WTC11 (cell line): ENCODE results near the gene BGN. TPM values are rescaled to one million over a fixed set of nuclear protein-coding genes. Genes with fewer than 3 reads are reported as not detected.

Source experiments
- ATAC-seq: fragments of 200-7000 bp; cut with Tn5 transposase; 2 replicates; pipeline ENCODE4 v1.10.0; 2021; ENCODE audit warnings: mild to moderate bottlenecking, moderate library complexity
- CTCF ChIA-PET: fragments of 300-600 bp; sonication (Branson Sonifier 250); formaldehyde crosslinking; loops from one replicate; lab custom pipeline; 2021; ENCODE audit warnings: antibody characterized with exemption; lab: Charles Lee
- POLR2A ChIA-PET: fragments of 350-600 bp; sonication (Branson Sonifier 250); formaldehyde crosslinking; loops from one replicate; lab custom pipeline; 2021; ENCODE audit warnings: antibody characterized with exemption; lab: Charles Lee
- DNase-seq: peaks from one replicate; pipeline ENCODE4 v3.0.0; 2021; ENCODE audit warnings: low spot score
- H3K27ac Mint-ChIP-seq: 2 replicates; pipeline ENCODE4 v1.8.0; 2021; ENCODE audit warnings: mixed read lengths
- H3K27me3 Mint-ChIP-seq: 2 replicates; pipeline ENCODE4 v1.8.0; 2021; ENCODE audit warnings: low read depth, mild to moderate bottlenecking, moderate library complexity, mixed read lengths
- H3K36me3 Mint-ChIP-seq: 2 replicates; pipeline ENCODE4 v1.8.0; 2021; ENCODE audit warnings: mixed read lengths
- H3K4me1 Mint-ChIP-seq: 2 replicates; pipeline ENCODE4 v1.8.0; 2022; ENCODE audit warnings: mixed read lengths
- H3K4me3 Mint-ChIP-seq: 2 replicates; pipeline ENCODE4 v1.8.0; 2021; ENCODE audit warnings: mild to moderate bottlenecking, moderate library complexity, mixed read lengths
- H3K9me3 Mint-ChIP-seq: 2 replicates; pipeline ENCODE4 v1.8.0; 2021; ENCODE audit warnings: mixed read lengths
- AFF4 ChIP-seq: sonication (generic); formaldehyde crosslinking; IDR thresholded peaks from 2 replicates; pipeline ENCODE4 v1.8.1; 2023; ENCODE audit warnings: mild to moderate bottlenecking, missing genetic modification reagents, borderline replicate concordance
- ATF1 ChIP-seq: sonication (generic); formaldehyde crosslinking; IDR thresholded peaks from 2 replicates; pipeline ENCODE4 v1.8.1; 2023; ENCODE audit warnings: mild to moderate bottlenecking, moderate library complexity, missing genetic modification reagents
- CDX4 ChIP-seq: fragments of 250-450 bp; sonication (Bioruptor Pico); IDR thresholded peaks from 2 replicates; pipeline ENCODE4 v1.9.0; 2021; ENCODE audit warnings: moderate library complexity, mild to moderate bottlenecking, inconsistent platforms, borderline replicate concordance
- ELF4 ChIP-seq: sonication (generic); formaldehyde crosslinking; IDR thresholded peaks from 2 replicates; pipeline ENCODE4 v1.8.1; 2022; ENCODE audit warnings: low read depth, mild to moderate bottlenecking, moderate library complexity, missing genetic modification reagents
- ESRRA ChIP-seq: sonication (generic); formaldehyde crosslinking; IDR thresholded peaks from 2 replicates; pipeline ENCODE4 v1.8.1; 2022; ENCODE audit warnings: mild to moderate bottlenecking, missing genetic modification reagents, borderline replicate concordance
- ETV6 ChIP-seq: sonication (generic); formaldehyde crosslinking; IDR thresholded peaks from 2 replicates; pipeline ENCODE4 v1.8.1; 2022; ENCODE audit warnings: mild to moderate bottlenecking, missing genetic modification reagents
- GABPB1 ChIP-seq: sonication (generic); formaldehyde crosslinking; IDR thresholded peaks from 2 replicates; pipeline ENCODE4 v1.8.1; 2023; ENCODE audit warnings: mild to moderate bottlenecking, missing genetic modification reagents
- GTF2I ChIP-seq: fragments of 250-450 bp; sonication (Bioruptor Pico); conservative IDR thresholded peaks from 2 replicates; pipeline ENCODE4 v1.4.0; 2021; ENCODE audit warnings: mild to moderate bottlenecking
- JUN ChIP-seq: sonication (generic); formaldehyde crosslinking; IDR thresholded peaks from 2 replicates; pipeline ENCODE4 v1.8.0; 2023; ENCODE audit warnings: mild to moderate bottlenecking, missing genetic modification reagents
- MYBL2 ChIP-seq: sonication (generic); formaldehyde crosslinking; IDR thresholded peaks from 2 replicates; pipeline ENCODE4 v1.8.1; 2023; ENCODE audit warnings: mild to moderate bottlenecking, moderate library complexity, missing genetic modification reagents
- TEAD1 ChIP-seq: sonication (generic); formaldehyde crosslinking; IDR thresholded peaks from 2 replicates; pipeline ENCODE4 v1.8.0; 2022; ENCODE audit warnings: mild to moderate bottlenecking, missing genetic modification reagents
- ZBTB21 ChIP-seq: sonication (generic); formaldehyde crosslinking; IDR thresholded peaks from 2 replicates; pipeline ENCODE4 v1.8.1; 2023; ENCODE audit warnings: mild to moderate bottlenecking, missing genetic modification reagents, borderline replicate concordance
- ZNF416 ChIP-seq: fragments of 250-450 bp; sonication (Bioruptor Pico); IDR thresholded peaks from 2 replicates; pipeline ENCODE4 v1.9.0; 2021; ENCODE audit warnings: mild to moderate bottlenecking, inconsistent platforms
- ZNF423 ChIP-seq: fragments of 250-450 bp; sonication (Bioruptor Pico); IDR thresholded peaks from 2 replicates; pipeline ENCODE4 v2.1.2; 2022; ENCODE audit warnings: mild to moderate bottlenecking, moderate library complexity
- ZNF671 ChIP-seq: fragments of 250-450 bp; sonication (Bioruptor Pico); IDR thresholded peaks from 2 replicates; pipeline ENCODE4 v1.8.0; 2021; ENCODE audit warnings: mild to moderate bottlenecking
- total RNA-seq: library from RNA; stranded (reverse); gene quantifications from 3 replicates; pipeline ENCODE4 v1.2.3, GENCODE V29; 2021
- TF ChIP-seq, protein P1 (sequence below): sonication (generic); formaldehyde crosslinking; IDR thresholded peaks from 2 replicates; pipeline ENCODE4 v1.8.1; 2023; ENCODE audit warnings: mild to moderate bottlenecking, missing genetic modification reagents
- TF ChIP-seq, protein P2 (sequence below): sonication (generic); formaldehyde crosslinking; IDR thresholded peaks from 2 replicates; pipeline ENCODE4 v1.8.0; 2022; ENCODE audit warnings: mild to moderate bottlenecking, missing genetic modification reagents

Gene BGN
- total RNA-seq, 1 experiment from 2014 or later: 1.8 TPM

DNA sequence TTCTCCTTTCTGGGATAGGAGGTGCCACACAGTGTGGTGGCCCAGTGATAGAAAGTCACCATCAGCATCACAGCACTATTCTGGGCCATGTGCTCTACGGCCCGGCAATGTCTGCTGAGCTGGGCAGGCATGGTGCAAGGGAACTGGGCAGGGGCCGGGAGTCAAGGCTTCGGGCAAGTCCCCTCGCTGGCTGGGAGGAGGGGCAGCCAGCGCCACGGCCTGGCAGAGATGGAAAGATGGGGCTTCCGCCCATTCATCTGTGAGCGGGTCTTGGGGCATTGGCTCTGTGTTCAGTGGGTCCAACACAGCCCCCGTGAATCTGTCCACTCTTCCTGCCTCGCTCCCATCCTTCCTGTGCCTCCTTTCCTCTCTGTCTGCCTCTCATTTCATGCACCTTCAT lies 15.6 kb downstream of the BGN start:
- ChIA-PET POLR2A (no interaction called here), CTCF (interaction anchor here (1.2 kb wide), 1 partner anchor 40 kb away, joined by 4 read pairs; the partner anchor contains the start of gene HAUS7)
- no peak for ATAC-seq
- Mint-ChIP-seq H3K27ac (no peak overlapping the region), H3K9me3 (no peaks in the 10 kb centered on the region), H3K4me3 (no peak overlapping the region), H3K4me1 (0 out of 2 replicates have a peak, but pooled peaks cover 2% of the 10 kb centered on the region), H3K27me3 (no peaks in the 10 kb centered on the region; the same call in none of the 2 replicates), H3K36me3 (no peaks in the 10 kb centered on the region)
- no peak for DNase-seq
- TF ChIP-seq TEAD1: no peak
- TF ChIP-seq ZNF671 (CRISPR knock-in tag): no peak
- TF ChIP-seq JUN (CRISPR knock-in tag): no peak
- TF ChIP-seq MYBL2 (CRISPR knock-in tag): no peak
- TF ChIP-seq, protein P1, sequence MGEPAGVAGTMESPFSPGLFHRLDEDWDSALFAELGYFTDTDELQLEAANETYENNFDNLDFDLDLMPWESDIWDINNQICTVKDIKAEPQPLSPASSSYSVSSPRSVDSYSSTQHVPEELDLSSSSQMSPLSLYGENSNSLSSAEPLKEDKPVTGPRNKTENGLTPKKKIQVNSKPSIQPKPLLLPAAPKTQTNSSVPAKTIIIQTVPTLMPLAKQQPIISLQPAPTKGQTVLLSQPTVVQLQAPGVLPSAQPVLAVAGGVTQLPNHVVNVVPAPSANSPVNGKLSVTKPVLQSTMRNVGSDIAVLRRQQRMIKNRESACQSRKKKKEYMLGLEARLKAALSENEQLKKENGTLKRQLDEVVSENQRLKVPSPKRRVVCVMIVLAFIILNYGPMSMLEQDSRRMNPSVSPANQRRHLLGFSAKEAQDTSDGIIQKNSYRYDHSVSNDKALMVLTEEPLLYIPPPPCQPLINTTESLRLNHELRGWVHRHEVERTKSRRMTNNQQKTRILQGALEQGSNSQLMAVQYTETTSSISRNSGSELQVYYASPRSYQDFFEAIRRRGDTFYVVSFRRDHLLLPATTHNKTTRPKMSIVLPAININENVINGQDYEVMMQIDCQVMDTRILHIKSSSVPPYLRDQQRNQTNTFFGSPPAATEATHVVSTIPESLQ (CRISPR knock-in tag): no peak
- no peak for TF ChIP-seq AFF4
- no peak for TF ChIP-seq CDX4 (CRISPR knock-in tag)
- no peak for TF ChIP-seq ZNF423 (CRISPR knock-in tag)
- TF ChIP-seq, protein P2, sequence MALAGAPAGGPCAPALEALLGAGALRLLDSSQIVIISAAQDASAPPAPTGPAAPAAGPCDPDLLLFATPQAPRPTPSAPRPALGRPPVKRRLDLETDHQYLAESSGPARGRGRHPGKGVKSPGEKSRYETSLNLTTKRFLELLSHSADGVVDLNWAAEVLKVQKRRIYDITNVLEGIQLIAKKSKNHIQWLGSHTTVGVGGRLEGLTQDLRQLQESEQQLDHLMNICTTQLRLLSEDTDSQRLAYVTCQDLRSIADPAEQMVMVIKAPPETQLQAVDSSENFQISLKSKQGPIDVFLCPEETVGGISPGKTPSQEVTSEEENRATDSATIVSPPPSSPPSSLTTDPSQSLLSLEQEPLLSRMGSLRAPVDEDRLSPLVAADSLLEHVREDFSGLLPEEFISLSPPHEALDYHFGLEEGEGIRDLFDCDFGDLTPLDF (CRISPR knock-in tag): no peak
- no peak for TF ChIP-seq ATF1 (CRISPR knock-in tag)
- no peak for TF ChIP-seq ESRRA (CRISPR knock-in tag)
- no peak for TF ChIP-seq ZBTB21 (CRISPR knock-in tag)
- TF ChIP-seq ZNF416 (CRISPR knock-in tag): no peak
- no peak for TF ChIP-seq ELF4
- no peak for TF ChIP-seq GABPB1 (CRISPR knock-in tag)

DNA sequence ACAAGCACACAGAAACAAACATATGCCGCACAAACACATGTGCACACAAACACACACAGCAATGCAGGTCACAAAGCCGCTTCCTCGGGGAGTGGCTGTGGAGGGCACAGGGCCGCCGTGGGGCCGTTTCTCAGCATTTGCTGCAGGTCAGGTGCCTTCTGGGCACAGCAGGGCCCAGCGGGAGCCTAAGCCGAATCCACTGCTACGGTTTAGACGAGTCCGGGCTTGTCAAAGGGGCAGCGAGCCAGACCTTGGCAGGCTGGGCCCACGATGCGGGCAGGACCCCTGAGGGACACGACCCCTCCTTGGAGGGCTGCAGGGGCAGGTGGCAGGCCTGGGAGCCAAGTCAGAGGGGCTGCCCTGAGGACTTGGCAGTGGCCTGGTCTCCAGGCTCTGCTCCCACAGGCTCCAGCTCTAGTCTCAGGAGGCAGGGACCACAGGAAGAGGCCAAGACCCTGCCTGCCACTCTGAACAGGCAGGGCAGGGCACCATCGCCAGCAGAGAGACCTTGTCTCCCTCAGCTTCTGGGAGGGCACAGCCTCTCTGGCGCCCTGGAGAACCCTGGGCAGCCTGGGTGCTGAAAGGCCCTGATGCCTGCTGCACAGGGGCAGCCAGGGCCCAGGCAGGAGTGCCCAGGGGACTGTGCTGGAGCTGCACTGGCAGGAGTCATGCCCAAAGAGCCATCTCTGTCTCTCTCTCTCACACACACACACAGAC lies 17.2 kb downstream of the BGN start:
- Mint-ChIP-seq H3K27ac (no peak overlapping the region; the same call in 1 of the 2 replicates), H3K9me3 (no peaks in the 10 kb centered on the region), H3K27me3 (peaks cover 15% of the 10 kb centered on the region), H3K4me1 (0 out of 2 replicates have a peak, but pooled peaks cover 2% of the 10 kb centered on the region), H3K36me3 (no peaks in the 10 kb centered on the region), H3K4me3 (no peak overlapping the region)
- CTCF ChIA-PET: no interaction called here
- ATAC-seq (no peak), DNase-seq (no peak)
- no peak for TF ChIP-seq GTF2I (CRISPR knock-in tag)
- no peak for TF ChIP-seq ETV6 (CRISPR knock-in tag)
- TF ChIP-seq CDX4 (CRISPR knock-in tag): no peak
- POLR2A ChIA-PET: no interaction called here
